Activated CD8-positive, alpha-beta T cell treated with anti-CD3 and anti-CD28 coated beads, Interleukin-2, amount 10 ng/mL, durations not matched to agents 7 days and 5 days (primary cell): ENCODE measurements around the gene GOLGA8T. TPM values are rescaled to one million over a fixed set of nuclear protein-coding genes. Genes with fewer than 3 reads are reported as not detected.
"Not testable (repeated sequence)": the region's sequence is repeated elsewhere in the genome, so short reads cannot be mapped to it uniquely, and the experiment has no call there.

ENCODE experiments used
- ATAC-seq: fragments of 150-1000 bp; cut with Tn5 transposase; one replicate; pipeline ENCODE4 v1.10.0; 2021; ENCODE audit warnings: moderate library complexity
- CTCF ChIA-PET: fragments of 350-600 bp; sonication (Branson Sonifier 250); formaldehyde crosslinking; loops from one replicate; lab custom pipeline; 2021; ENCODE audit warnings: antibody characterized with exemption; lab: Charles Lee
- POLR2A ChIA-PET: fragments of 350-600 bp; sonication (Branson Sonifier 250); formaldehyde crosslinking; loops from one replicate; lab custom pipeline; 2021; ENCODE audit warnings: antibody characterized with exemption; lab: Charles Lee
- DNase-seq: peaks from one replicate; pipeline ENCODE4 v3.0.0-alpha.2; 2020
- H3K27ac Mint-ChIP-seq: one replicate; pipeline ENCODE4 v1.8.0; 2021; ENCODE audit warnings: mild to moderate bottlenecking, mixed read lengths
- H3K27me3 Mint-ChIP-seq: one replicate; pipeline ENCODE4 v1.8.0; 2021; ENCODE audit warnings: low read depth, mixed read lengths
- H3K36me3 Mint-ChIP-seq: one replicate; pipeline ENCODE4 v1.8.0; 2021; ENCODE audit warnings: low read depth, mixed read lengths
- H3K4me1 Mint-ChIP-seq: one replicate; pipeline ENCODE4 v1.8.0; 2021; ENCODE audit warnings: low read depth, mixed read lengths
- H3K4me3 Mint-ChIP-seq: one replicate; pipeline ENCODE4 v1.8.0; 2021; ENCODE audit warnings: mild to moderate bottlenecking, mixed read lengths
- H3K9me3 Mint-ChIP-seq: one replicate; pipeline ENCODE4 v1.8.0; 2022; ENCODE audit warnings: mixed read lengths; ENCODE audit not compliant: insufficient read depth
- total RNA-seq, 2 experiments: library from RNA; stranded (reverse); gene quantifications; one replicate each; pipeline ENCODE4 v1.2.3, GENCODE V29; 2021

Gene GOLGA8T, protein sequence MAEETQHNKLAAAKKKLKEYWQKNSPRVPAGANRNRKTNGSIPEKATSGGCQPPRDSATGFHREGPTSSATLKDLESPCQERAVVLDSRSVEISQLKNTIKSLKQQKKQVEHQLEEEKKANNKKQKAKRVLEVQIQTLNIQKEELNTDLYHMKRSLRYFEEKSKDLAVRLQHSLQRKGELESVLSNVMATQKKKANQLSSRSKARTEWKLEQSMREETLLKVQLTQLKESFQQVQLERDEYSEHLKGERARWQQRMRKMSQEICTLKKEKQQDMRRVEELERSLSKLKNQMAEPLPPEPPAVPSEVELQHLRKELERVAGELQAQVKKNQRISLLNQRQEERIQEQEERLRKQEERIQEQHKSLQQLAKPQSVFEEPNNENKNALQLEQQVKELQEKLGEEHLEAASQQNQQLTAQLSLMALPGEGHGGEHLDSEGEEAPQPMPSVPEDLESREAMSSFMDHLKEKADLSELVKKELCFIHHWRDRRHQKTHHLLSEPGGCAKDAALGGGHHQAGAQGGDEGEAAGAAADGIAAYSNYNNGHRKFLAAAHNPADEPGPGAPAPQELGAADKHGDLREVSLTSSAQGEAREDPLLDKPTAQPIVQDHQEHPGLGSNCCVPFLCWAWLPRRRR
- 1 to 10 TPM in 1 of 2 experiments, under 1 TPM in 1; 0.94 to 1.3 TPM for total RNA-seq

DNA sequence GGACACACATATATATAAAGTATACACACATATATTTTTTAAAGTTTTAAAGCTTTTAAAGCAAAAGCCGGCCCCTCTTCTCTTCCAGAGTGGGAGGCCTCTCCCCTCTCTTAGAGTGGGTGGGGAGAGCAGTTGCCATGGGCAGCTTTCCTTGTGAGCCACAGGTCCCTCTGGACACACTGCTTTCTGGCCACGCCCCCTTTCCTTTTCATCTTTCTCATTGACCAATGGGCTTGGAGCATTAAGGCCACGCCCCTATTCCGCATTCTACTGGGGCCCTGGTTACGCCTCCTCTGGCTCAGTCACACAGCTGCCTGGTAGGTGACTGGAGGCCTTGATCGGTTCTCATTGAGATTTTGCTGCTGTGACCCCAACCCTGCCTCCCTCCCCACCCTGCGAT, at the start of gene GOLGA8T:
TSS of gene GOLGA8T (plus strand) at position 301 of the 400 bp plus-strand sequence. CDS start at position 399, 98 bp downstream.
- H3K4me3 Mint-ChIP-seq, H3K9me3 Mint-ChIP-seq, CTCF ChIA-PET, H3K36me3 Mint-ChIP-seq, POLR2A ChIA-PET, H3K27me3 Mint-ChIP-seq, H3K4me1 Mint-ChIP-seq, H3K27ac Mint-ChIP-seq, ATAC-seq, DNase-seq: not testable (repeated sequence)

DNA sequence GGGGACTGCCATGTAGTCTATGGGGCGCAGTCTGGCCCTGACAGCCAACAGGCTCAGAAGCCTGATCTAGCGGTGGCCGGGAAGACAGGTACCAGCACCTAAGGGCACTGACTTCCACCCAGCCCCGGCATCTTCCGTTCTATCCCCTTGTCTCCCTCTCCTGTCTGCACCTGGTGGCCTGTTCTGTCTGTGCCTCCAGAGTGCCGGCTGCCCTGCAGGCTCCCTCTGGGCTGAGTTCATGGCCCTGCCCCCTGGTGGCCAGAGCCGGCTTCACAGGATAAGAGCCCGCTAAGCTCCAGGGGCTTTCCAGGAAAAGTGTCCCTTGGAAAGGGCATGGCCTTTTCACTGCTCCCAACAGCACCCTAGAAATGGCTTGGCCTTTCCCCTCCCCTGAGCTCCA, 37.0 kb upstream of the GOLGA8T start:
- DNase-seq, H3K36me3 Mint-ChIP-seq, H3K27ac Mint-ChIP-seq, H3K9me3 Mint-ChIP-seq, POLR2A ChIA-PET, CTCF ChIA-PET, H3K4me1 Mint-ChIP-seq, H3K27me3 Mint-ChIP-seq, H3K4me3 Mint-ChIP-seq: not testable (repeated sequence)
- ATAC-seq: peak; percentile 67

DNA sequence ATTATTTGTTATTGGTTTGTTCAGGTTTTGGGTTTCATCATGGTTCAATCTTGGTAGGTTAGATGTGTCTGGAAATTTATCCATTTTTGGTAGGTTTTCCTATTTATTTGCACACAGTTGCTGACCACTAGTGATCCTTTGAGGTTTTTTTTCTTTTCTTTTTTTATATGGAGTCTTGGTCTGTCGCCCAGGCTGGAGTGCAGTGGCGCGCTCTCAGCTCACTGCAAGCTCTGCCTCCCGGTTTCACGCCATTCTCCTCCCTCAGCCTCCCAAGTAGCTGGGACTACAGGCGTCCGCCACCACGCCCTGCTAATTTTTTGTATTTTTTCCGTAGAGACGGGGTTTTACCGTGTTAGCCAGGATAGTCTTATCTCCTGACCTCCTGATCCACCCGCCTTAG, 32.0 kb upstream of the GOLGA8T start:
- H3K36me3 Mint-ChIP-seq, ATAC-seq, H3K4me1 Mint-ChIP-seq: not testable (repeated sequence)

DNA sequence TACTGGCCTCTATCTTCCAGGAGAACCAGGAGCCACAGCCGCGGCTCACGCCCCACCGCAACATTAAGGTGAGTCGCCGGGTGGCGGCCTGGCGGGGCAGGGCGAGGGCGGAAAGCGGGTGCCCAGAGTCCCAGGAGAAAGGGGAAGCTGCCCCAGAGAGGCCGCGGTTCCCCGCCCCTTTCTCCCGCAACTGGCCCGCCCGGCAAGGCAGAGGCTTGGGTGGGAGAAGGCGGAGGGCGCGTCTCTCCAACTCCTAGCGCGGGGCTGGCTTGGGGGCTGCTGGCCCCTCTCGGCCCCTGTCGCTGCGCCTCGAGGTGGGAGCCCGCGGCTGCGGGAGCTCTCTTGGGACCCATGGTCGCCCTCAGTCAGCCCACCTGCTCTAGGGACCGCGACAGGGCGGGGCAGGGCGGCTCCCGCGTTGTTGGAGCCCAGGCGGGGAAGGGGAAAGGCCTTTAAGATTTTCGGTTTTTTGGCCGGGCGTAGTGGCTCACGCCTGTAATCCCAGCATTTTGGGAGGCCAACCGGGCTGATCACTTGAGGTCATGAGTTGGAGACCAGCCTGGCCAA, 30.8 kb upstream of the GOLGA8T start:
- H3K9me3 Mint-ChIP-seq, H3K4me3 Mint-ChIP-seq, H3K27ac Mint-ChIP-seq, H3K4me1 Mint-ChIP-seq, CTCF ChIA-PET, H3K36me3 Mint-ChIP-seq, DNase-seq, POLR2A ChIA-PET, H3K27me3 Mint-ChIP-seq: not testable (repeated sequence)
- ATAC-seq: peak; percentile 85

More for the DNA sequence above, 32.0 kb upstream of the GOLGA8T start:
- H3K4me3 Mint-ChIP-seq, DNase-seq, POLR2A ChIA-PET, H3K9me3 Mint-ChIP-seq, H3K27ac Mint-ChIP-seq, CTCF ChIA-PET, H3K27me3 Mint-ChIP-seq: not testable (repeated sequence)

DNA sequence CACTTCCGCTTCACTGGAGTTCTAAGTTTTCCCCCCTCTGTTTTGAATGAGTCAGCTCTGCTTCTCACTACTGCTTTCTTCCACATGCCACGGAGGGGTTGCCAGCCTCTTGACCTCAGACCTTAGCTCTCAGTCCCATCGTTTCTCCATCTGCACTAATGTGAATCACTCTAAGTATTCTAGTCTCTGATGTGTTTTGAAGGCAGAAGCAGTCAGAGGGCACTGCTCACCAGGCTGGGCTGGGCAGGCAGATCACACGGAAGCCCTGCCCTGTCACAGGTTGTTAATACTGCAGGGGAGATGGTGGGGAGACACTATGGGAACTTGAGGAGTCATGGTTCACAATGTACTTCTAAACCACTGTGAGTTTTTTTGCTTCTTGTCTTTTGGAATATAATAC, 24.3 kb upstream of the GOLGA8T start:
- H3K9me3 Mint-ChIP-seq, H3K4me1 Mint-ChIP-seq, CTCF ChIA-PET, H3K27ac Mint-ChIP-seq, H3K36me3 Mint-ChIP-seq, POLR2A ChIA-PET, H3K27me3 Mint-ChIP-seq, H3K4me3 Mint-ChIP-seq, DNase-seq, ATAC-seq: not testable (repeated sequence)

DNA sequence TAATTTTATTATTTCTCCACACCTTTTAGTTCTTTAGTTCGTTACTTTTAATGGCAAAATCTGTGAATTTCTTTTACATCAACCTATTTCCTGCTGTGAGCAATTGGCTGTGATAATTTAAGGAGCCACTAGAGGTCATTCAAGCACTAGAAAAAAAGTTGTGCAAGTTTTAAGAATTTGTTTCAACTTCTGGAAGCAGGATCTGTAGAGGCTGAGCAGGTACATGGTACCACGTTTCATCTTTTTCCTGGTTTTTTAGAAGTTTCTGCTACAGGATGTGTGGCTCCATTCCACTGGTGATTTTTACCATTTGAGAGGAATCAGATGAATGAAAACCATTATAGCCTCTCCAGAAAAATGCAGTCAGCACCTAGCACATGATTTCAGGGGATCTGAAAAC, 4.8 kb upstream of the GOLGA8T start:
- H3K9me3 Mint-ChIP-seq, POLR2A ChIA-PET, H3K36me3 Mint-ChIP-seq, H3K27me3 Mint-ChIP-seq, CTCF ChIA-PET, H3K4me1 Mint-ChIP-seq, ATAC-seq, H3K4me3 Mint-ChIP-seq, H3K27ac Mint-ChIP-seq, DNase-seq: not testable (repeated sequence)

DNA sequence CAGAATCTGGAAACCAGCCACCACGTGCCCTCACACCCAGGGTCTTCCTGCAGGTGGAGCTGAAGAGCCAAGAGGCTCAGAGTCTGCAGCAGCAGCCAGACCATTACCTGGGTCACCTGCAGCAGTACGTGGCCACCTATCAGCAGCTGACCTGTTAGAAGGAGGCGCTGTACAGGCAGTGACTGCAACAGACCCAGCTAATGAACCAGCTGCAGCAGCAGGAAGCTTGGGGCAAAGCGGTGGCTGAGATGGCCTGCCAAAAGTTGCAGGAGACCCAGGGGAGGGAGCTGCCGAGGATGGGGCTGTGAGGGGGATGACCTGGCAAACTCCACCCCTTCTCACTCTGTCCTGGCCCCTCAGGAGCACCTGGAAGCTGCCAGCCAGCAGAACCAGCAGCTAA, 8.4 kb downstream of the GOLGA8T start:
- ATAC-seq, H3K36me3 Mint-ChIP-seq, H3K27me3 Mint-ChIP-seq, DNase-seq, H3K4me1 Mint-ChIP-seq, CTCF ChIA-PET, H3K4me3 Mint-ChIP-seq, H3K27ac Mint-ChIP-seq, H3K9me3 Mint-ChIP-seq, POLR2A ChIA-PET: not testable (repeated sequence)

DNA sequence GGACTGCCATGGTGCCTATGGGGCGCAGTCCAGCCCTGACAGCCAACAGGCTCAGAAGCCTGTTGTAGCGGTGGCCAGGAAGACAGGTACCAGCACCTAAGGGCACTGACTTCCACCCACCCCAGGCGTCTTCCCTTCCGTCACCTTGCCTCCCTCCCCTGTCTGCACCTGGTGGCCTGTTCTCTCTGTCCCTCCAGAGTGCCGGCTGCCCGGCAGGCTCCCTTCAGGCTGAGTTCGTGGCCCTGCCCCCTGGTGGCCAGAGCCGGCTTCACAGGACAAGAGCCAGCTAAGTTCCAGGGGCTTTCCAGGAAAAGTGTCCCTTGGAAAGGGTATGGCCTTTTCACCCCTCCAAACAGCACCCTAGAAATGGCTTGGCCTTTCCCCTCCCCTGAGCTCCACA, 15.0 kb downstream of the GOLGA8T start:
- CTCF ChIA-PET, H3K4me1 Mint-ChIP-seq, H3K27ac Mint-ChIP-seq, H3K27me3 Mint-ChIP-seq, ATAC-seq, H3K9me3 Mint-ChIP-seq, POLR2A ChIA-PET, DNase-seq, H3K4me3 Mint-ChIP-seq, H3K36me3 Mint-ChIP-seq: not testable (repeated sequence)

DNA sequence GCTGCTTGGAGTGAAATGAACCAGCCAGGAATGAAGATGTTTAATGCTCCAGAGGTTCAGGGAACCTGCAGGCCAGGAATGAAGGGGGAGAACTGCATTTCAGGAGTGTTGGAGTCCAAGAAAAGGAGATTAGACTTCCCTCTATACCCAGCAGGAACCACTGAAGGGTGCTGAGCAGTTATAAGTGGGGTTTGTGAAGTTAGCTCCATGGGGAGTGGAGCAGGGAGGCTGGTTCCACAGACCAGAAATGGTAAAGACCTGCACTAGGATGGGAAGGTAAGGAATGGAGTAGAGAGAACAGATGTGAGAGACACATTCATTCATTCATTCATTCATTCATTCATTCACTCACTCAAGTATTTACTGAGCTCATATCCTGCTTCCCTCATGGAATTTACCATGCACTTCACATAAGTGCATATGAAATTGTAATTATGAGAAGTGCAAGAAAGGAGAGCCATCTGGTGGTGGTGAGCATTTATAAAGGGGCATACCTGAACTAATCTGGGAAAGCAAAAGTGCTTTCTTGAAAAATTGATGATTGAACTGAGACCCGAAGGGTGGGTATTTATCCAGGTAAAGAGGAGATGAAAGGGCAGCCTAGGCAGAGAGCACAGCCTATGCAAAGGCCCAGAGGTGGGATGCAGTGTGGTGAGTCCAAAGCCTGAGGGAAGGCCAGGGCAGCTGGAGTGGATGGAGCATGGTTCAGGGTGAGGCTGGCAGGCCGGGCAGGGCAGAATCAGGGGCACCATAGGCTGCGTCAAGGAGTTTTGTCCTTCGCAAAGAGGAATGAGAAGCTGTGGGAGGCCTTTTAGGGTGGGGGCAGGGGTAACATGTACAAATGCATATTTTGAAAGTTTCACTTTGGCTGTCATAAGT, 27.9 kb downstream of the GOLGA8T start:
- H3K36me3 Mint-ChIP-seq, H3K9me3 Mint-ChIP-seq, H3K4me3 Mint-ChIP-seq, DNase-seq, H3K27ac Mint-ChIP-seq, H3K27me3 Mint-ChIP-seq, ATAC-seq, CTCF ChIA-PET, POLR2A ChIA-PET, H3K4me1 Mint-ChIP-seq: not testable (repeated sequence)

DNA sequence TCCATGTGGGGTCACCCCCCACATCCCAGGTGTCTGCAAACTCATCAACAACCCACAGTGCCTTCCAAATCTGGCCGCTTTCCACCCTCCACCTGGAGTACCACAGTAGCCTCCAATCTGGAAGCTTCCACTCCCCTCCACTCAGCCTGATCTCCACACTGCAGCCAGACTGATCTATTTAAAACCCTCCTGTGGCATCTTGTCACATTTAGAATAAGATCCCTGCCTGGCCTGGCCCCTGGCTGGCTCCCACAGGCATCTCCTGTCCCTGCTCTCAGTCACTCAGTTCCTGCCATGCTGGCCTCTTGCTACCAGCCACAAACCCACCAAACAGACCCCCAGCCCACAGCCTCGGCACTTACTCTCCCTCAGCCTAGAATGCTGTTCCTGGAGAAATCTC, 28.9 kb downstream of the GOLGA8T start:
- H3K4me1 Mint-ChIP-seq, POLR2A ChIA-PET, H3K9me3 Mint-ChIP-seq, DNase-seq, H3K4me3 Mint-ChIP-seq, H3K27ac Mint-ChIP-seq, CTCF ChIA-PET, H3K27me3 Mint-ChIP-seq, ATAC-seq, H3K36me3 Mint-ChIP-seq: not testable (repeated sequence)

DNA sequence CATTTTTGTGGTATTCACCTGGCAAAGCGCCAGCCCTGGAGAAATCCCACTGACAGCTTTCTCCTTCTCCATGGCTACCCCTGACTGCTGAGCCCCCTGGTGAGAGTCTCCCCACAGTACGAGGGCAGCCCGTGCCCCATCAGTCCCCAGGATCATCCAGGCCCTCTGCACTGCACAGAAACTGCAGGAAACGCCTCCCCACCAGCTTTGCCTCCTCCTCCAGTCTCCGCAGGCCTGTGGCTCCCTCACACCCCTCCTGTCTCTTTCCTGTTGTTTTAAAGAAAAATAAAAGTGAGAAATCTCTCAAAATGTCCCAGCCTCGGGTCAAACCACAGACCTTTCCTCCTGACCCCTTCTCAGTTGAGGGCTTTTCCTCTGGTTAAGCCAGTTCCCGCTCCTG, 29.4 kb downstream of the GOLGA8T start:
- POLR2A ChIA-PET, H3K27ac Mint-ChIP-seq, H3K27me3 Mint-ChIP-seq, DNase-seq, H3K36me3 Mint-ChIP-seq, H3K4me1 Mint-ChIP-seq, H3K9me3 Mint-ChIP-seq, H3K4me3 Mint-ChIP-seq, CTCF ChIA-PET: not testable (repeated sequence)
- ATAC-seq: peak; percentile 75
